Cerebellar nuclear complex (tissue), 1 donor: ENCODE measurements around the gene CCR3.

ENCODE experiments used
- DNase-seq, 2 experiments: peaks; one replicate each; lab custom pipeline; 2025; lab: John Stamatoyannopoulos, UW

CCR3 gene

DNA sequence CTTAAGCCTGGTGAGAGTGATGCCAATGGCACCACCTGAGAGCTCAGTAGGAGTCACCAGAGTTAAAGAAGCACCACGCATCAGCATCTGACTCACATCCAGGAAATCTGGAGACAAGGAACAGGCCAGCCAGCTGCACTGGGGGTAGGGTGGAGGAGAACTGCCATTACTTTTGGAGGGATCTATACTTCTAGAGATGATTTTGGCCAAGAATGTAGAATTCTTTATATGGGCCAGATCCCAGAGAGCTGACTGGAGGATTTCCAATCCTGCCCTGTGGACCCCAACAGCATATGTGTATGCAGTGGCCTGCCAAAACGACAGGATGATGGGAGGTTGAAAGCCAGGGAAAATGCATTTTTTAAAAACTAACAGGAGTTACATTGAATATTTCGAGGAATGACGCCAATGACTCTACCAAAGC lies 29.8 kb downstream of the CCR3 start:
- no peak for DNase-seq

DNA sequence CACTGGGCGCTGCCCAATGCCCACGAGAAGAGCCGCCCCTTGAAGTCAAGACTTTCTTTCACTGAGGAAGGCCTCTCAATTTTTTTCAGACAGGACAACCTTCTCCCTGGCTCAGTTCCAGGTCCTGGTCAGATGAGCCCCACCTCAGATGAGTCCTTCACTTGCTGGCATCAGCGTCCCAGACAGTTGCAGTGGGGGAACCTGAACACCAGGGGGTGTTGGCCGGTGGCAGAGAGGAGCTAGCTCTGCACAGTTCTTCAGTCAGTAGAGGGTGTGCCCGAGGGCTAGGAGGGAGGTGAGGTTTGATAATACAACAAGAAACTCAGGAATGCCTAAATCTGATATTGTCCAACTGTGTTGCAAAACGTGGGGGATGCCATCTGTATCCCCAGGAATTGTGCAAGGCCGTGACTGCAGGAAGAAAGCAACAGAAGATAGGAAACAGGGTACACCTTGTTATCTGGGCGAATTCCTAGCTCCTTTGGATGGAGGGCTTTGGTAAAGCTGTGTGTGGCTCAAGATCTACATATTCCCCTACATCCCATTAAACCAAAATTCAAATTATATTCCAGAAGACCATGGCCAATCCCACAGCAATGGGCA lies 34.3 kb downstream of the CCR3 start:
- no peak for DNase-seq

DNA sequence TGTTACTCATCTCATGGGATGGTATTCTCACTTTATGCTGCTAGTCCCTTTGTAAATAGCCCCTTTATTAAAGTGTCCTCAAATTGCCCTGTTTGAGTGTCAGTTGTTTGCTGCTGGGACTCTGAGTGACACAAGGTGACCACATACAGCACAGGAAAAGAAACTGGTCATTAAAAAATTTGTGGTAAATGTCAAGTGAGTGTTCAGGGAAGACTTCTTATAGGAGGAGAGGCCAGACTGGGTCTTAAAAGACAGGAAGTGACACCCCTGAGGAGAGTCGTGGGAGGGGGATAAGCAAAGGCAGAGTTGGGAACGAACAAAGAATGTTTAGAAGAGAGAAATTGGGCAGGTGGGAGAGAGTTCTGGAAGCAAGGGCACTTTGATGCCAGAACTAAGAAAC lies 35.2 kb downstream of the CCR3 start:
- DNase-seq, result no peak

GRCh38 chr3:46278816-46279672 lies 36.8 kb downstream of the CCR3 start:
- no peak for DNase-seq

GRCh38 chr3:46280105-46280797 lies 38.0 kb downstream of the CCR3 start:
- no peak for DNase-seq

DNA sequence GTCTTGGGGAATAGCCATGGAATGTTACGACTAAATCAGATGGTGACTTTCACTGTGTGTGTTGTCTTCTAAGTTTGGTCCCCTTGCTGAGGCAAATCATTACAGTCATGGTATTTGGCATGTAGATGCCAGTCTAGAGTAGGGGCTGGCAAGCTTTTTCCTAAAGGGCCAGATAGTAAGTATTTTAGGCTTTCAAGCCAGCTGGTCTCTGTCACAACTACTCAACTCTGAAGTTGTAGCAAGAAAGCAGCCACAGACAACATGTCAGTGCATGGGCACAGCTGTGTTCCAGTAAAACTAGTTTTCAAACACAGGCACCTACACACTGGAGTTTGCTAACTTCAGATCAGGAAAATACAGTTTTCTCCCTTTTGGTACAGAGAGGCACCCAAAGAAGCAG lies 39.3 kb downstream of the CCR3 start:
- DNase-seq, result no peak

GRCh38 chr3:46282041-46282440 lies 39.8 kb downstream of the CCR3 start:
- DNase-seq, result no peak

DNA sequence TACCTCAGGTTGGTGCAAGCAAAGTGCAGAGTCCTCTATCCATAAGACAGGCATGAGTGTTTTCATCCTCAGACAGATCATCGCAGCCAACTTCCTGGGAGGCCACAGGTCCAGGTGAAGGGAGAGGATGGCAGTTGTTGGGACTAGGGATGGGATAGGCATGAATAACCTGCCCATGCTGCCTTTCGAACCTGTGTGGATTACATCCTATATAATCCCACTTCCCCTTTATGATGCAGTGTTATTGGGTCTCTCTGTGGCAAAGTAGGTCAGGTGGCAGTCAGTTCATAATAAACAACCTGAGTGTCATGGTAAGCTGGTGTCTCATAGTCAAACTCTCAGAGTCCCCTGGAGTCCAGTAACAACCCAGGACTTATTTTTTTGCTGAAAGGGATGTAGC lies 40.4 kb downstream of the CCR3 start:
- no peak for DNase-seq

DNA sequence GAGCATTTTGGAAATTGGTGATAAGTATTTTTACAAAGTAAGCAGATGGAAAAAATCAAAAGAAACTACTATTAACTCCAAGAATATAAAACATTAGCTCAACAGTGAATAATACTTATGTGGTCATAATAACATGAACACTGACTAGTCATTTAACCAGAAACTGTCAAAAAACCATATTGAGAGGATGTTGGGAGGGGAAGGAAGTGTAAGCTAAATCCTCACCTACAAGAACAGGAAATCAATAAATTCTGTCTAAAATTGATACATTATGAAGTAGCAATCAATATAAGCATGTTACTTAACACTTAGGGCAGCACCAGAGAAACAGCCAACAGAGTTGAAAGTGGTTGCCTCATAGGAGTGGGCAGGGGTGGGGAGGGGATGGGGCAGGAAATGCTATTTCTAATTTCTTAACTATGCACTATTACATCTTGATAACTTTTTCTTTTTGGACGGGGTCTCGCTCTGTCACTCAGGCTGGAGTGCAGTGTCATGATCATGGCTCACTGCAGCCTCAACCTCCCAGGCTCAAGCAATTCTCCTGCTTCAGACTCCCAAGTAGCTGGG lies 41.7 kb downstream of the CCR3 start:
- DNase-seq, result no peak

- DNase-seq, result no peak
These were observed 42.9 kb downstream of the CCR3 start for GRCh38 chr3:46284981-46285683.

DNA sequence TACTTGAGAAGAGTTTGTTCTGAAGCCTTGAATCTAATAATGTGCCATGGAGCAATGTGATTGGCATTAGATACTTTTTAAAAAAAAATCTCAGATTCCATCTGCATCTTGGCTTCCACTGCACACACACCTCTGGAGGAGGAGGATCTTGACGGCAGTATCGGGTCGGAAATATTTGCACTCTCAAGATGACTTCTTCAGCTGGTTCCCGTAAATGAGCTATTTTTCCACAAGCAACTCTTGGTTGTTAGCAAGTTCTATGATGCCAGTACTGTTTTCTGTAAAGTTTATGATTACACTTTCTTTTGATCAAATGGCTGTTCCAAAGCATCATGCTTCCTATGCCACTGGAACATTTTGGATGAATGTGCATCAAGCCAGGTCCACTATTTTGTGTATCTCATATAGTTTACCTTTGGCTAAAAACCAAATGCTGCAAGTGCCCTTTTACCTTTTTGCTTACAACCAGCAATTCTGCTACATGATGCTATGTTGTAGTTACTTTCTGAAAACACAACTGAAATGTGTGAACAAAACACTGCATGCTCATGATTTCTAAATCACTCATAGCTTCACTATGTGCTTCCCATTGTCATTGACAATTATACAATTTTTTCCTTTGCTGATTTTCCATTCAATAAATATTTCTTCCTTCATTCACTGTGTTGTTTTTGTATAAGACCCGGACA lies 43.8 kb downstream of the CCR3 start:
- DNase-seq, result no peak

DNA sequence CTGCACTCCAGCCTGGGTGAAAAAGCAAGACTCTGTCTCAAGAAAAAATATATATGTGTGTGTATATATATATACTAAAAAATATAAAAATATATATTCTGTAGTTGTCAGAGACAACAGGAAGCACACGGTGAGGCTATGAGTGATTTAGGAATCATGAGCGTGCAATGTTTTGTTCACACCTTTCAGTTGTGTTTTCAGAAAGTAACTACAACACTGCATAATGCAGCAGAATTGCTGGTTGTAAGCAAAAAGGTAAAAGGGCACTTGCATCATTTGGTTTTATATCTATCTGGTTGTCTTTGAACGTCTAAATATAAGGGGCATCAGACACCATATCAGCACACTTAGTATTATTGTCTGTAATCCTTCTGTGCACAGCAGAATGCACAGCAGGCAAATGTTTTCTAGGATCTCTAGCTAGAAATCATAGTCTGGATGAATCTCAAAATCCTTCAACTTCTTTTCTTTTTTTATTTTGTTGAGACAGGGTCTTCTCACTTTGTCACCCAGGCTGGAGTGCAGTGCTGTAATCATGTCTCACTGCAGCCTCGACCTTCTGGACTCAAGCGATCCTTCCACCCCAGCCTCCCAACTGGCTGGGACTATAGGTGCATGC lies 44.8 kb downstream of the CCR3 start:
- no peak for DNase-seq

GRCh38 chr3:46289551-46289950 lies 47.3 kb downstream of the CCR3 start:
- DNase-seq, result no peak

DNA sequence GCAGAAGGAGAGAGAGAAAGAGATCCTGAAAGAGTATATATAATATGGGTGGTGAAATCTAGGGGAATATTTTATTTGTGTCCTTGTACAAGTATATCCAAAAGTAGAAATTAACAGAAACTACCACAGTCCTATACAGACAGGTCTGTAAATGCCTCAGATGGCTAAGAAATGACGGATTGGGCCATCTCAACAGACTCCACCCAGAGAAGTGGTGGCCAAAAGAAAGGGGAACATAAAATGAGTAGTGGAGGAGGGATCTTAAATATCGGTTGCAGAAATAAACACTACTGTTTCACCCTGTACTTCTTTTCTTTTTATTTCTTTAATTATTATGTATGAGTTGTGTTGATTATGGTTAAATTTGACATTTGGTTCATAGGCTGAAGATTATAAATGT lies 47.7 kb downstream of the CCR3 start:
- no peak for DNase-seq

GRCh38 chr3:46291046-46291445 lies 48.8 kb downstream of the CCR3 start:
- DNase-seq, result no peak

GRCh38 chr3:46293035-46293724 lies 50.9 kb downstream of the CCR3 start:
- no peak for DNase-seq

GRCh38 chr3:46293991-46294833 lies 52.0 kb downstream of the CCR3 start:
- no peak for DNase-seq

DNA sequence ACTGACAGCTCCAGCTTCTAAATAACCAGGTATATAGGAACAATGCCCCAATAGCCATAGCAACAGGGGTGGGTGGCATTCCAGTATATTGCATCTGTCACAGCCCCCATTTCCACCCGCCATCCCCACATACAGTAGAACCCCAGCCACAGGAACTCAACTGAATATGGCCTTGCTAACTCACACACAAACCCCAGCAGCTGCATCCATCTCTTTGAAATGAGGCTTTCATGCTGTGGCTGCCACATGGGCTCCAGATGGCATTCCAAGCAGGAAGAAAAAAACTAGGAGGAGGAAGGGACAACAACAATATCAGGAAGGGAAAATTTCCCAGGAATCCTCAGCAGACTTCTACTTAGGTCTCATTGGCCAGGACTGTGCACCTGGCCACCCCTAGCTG lies 54.6 kb downstream of the CCR3 start:
- no peak for DNase-seq

DNA sequence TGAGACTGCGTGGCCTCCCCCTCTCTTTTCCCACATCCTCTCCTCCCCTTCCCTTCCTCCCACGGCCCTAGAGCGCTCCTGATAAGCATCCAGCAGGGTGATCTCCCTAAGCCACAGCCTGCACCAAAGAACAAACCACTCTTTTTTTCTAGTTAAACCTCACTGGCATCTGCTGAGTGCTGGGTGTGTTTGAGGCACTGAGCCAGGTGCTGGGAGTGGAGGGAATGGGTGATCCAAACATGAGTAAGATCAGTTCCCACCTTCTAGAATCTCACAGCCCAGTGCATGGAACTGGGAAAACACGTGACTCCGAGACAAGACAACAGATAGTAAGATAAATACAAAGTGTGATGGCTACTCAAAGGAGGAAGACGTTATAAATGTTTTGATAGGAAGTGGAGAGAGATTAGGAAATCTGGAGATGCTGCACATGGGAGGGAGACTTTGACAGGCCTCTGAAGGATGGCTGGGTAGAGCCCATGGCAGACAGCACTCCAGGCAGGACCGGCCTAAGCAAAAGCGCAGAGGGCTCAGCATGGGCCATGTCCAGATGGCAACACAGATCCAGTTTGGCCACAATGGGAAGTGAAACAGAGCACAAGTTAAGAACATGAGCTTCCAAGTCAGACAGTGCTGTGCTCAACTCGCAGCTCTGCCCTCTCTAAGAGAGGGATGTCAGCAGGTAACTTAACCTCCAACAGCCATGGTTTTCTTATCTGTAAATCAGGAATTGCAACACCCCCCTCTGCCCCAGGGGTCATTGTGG lies 55.6 kb downstream of the CCR3 start:
- DNase-seq, result no peak
